Colonic mucosa (tissue), 4 donors: ENCODE results near the gene EDN3. TPM values are rescaled to one million over a fixed set of nuclear protein-coding genes. Genes with fewer than 3 reads are reported as not detected.

ENCODE experiments used
- DNase-seq: peaks from one replicate; pipeline ENCODE4 v3.0.0-alpha.2; 2020
- H3K27ac ChIP-seq: fragments of 200-600 bp; one replicate; pipeline ENCODE4 v1.8.0; 2021
- H3K27me3 ChIP-seq: fragments of 200-600 bp; one replicate; pipeline ENCODE4 v1.8.0; 2021
- H3K36me3 ChIP-seq: fragments of 200-600 bp; one replicate; pipeline ENCODE4 v1.8.0; 2021
- H3K4me1 ChIP-seq: fragments of 200-600 bp; one replicate; pipeline ENCODE4 v1.8.0; 2021; ENCODE audit warnings: mild to moderate bottlenecking
- H3K4me3 ChIP-seq: fragments of 200-600 bp; one replicate; pipeline ENCODE4 v1.8.0; 2021
- H3K9ac ChIP-seq, 2 donors: one replicate each; pipeline ENCODE4 v1.7.0; 2013; ENCODE audit warnings: control low read depth in 2 of 2, low read depth in 2 of 2, low read length in 2 of 2
- H3K9me3 ChIP-seq: fragments of 200-600 bp; one replicate; pipeline ENCODE4 v1.8.0; 2021
- CTCF ChIP-seq: fragments of 200-600 bp; IDR thresholded peaks from one replicate; pipeline ENCODE4 v1.8.0; 2022; ENCODE audit warnings: antibody characterized with exemption, mild to moderate bottlenecking
- intact Hi-C: fragments of 100-400 bp; cut with DNase I; formaldehyde crosslinking; loops from one replicate; pipeline ENCODE4 v1.14.1; 2022
- total RNA-seq, 2 donors: library from RNA; stranded (reverse); fragmentation: NEBNext Ultra II Directional in 1 of 2; extraction: Animal tissue kit (Norgen Biotek cat#: 25700) in 1 of 2; gene quantifications; one replicate each; pipeline ENCODE4 v1.2.1, GENCODE V29; 2021
- donor health status: healthy.
- donor health status: DM: no; HTN: no; CAD: no.
- donor health status: DM: no; HTN: no; CAD: no.

Gene EDN3
- total RNA-seq, 2 donors from 2014 or later: 11.7 to 28.8 TPM

- TF ChIP-seq CTCF: no peak
- intact Hi-C loops: no loop called here
- H3K9me3 ChIP-seq: no peaks in the 10 kb centered on the region
- H3K4me1 ChIP-seq: no peaks in the 10 kb centered on the region
- H3K4me3 ChIP-seq: no peak overlapping the region
- H3K27ac ChIP-seq: peak overlapping the region; percentile 7
- no peaks in the 10 kb centered on the region for H3K36me3 ChIP-seq
- peak; percentile 52 for DNase-seq
- H3K9ac ChIP-seq: no peak overlapping the region
- no peaks in the 10 kb centered on the region for H3K27me3 ChIP-seq
These were observed 6.9 kb downstream of the EDN3 start for GRCh38 chr20:59307270-59307669.

DNA sequence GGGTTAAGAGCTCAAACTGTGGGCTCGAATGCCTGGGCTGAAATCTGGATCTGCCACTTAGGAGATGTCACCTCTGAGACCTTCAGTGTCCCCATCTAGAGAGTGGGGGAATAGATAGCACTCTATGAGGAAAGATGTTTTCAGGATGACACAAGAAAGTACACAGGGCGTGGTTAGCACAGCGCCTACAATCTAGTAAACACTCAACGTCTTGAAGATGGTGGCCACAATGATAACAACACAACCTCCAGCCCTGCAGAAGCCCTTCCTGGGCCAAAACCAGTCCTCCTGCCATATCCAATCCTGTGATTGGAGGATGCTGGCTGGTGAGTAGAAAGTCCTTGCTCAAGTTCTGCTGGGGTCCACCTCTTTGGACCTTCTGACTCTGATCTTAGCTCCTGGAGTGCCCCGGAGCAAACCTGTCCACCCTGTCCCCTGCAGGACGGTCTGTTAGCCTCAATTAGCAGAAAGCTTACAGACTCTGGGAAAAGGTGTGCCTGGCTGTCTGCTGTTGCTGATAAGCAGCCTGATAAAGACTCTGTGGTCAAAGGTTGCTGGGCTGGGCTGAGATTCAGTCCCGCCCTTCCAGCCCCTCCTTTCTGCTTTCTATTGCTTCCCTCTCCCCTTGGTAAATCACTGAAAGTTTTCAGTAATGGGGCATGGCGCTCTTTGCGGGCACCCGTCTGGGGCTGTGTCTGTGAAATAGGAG, 8.2 kb downstream of the EDN3 start:
- H3K27ac ChIP-seq: peak overlapping the region; percentile 89
- H3K4me1 ChIP-seq: no peaks in the 10 kb centered on the region
- peak; percentile 90 for DNase-seq

GRCh38 chr20:59309218-59309617, 8.8 kb downstream of the EDN3 start:
- Histone ChIP-seq H3K9ac (peak overlapping the region in 1 of 2 donors; percentile 65), H3K9me3 (no peaks in the 10 kb centered on the region), H3K36me3 (no peaks in the 10 kb centered on the region), H3K27ac (peak overlapping the region; percentile 89), H3K4me1 (no peaks in the 10 kb centered on the region), H3K4me3 (no peak overlapping the region), H3K27me3 (no peaks in the 10 kb centered on the region)
- intact Hi-C loops: no loop called here
- no peak for TF ChIP-seq CTCF
- no peak for DNase-seq

More for the DNA sequence above, 8.2 kb downstream of the EDN3 start:
- Histone ChIP-seq H3K9ac (peak overlapping the region in 1 of 2 donors; percentile 65), H3K9me3 (no peaks in the 10 kb centered on the region), H3K36me3 (no peaks in the 10 kb centered on the region), H3K27me3 (no peaks in the 10 kb centered on the region), H3K4me3 (no peak overlapping the region)
- intact Hi-C loops: no loop called here
- no peak for TF ChIP-seq CTCF

- no peak for DNase-seq
- no peak overlapping the region for H3K4me3 ChIP-seq
- no peak overlapping the region for H3K9ac ChIP-seq
- H3K4me1 ChIP-seq: no peaks in the 10 kb centered on the region
- intact Hi-C loops: no loop called here
- H3K27me3 ChIP-seq: no peaks in the 10 kb centered on the region
- TF ChIP-seq CTCF: no peak
- H3K9me3 ChIP-seq: no peaks in the 10 kb centered on the region
- H3K36me3 ChIP-seq: no peaks in the 10 kb centered on the region
- no peak overlapping the region for H3K27ac ChIP-seq
These were observed 14.6 kb downstream of the EDN3 start for GRCh38 chr20:59314997-59315396.

DNA sequence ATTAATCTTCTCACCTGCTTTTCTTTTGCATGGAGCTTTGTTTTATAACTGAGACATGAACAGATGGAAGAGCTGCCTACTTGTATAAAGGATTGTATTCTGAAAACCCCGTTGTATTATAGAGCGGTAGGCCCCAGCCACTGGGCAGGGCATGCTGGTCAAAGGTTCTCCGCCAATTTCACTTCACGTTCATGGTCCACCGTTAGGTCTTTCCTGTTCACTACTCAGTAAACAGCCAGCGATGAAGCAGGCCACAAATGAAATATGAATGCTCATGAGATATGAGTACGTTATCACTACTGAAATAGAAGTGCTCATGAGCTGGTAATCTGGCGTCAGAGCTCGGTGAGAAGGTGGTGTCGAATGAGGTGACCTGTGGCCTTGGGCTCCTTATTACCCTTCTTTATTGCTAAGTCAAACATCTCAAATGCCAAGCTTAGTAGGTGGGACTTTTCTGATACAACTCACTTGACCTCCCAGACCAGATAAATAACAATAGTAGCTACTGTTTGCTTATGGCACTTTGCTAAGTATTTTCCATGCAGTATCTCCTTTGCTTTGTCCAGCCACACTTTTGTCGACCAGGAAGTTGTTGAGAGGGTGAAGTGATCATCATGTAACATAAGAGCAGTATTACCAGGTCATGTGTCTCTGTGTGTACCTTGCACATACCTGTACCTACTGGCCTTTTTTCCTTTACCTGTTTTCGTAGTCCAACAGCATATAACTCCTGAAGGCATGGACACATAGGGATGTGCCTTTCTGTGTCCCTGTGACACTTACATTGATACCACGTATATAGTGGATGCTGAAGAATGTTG, 16.7 kb downstream of the EDN3 start:
- Histone ChIP-seq H3K4me1 (no peaks in the 10 kb centered on the region), H3K36me3 (no peaks in the 10 kb centered on the region), H3K27ac (peak overlapping the region; percentile 47), H3K4me3 (no peak overlapping the region), H3K27me3 (no peaks in the 10 kb centered on the region), H3K9ac (peak overlapping the region in 1 of 2 donors; percentile 15), H3K9me3 (no peaks in the 10 kb centered on the region)
- DNase-seq: peak; percentile 54
- intact Hi-C loops: no loop called here
- TF ChIP-seq CTCF: no peak
